GM15510 (cell line): ENCODE data around the gene XPC.

ENCODE experiments used
- POLR2A ChIP-seq: IDR thresholded peaks from 3 replicates; pipeline ENCODE4 v1.6.1; 2011; ENCODE audit warnings: borderline replicate concordance; ENCODE audit not compliant: insufficient read length; ENCODE audit errors: extremely low read depth

The XPC gene

DNA sequence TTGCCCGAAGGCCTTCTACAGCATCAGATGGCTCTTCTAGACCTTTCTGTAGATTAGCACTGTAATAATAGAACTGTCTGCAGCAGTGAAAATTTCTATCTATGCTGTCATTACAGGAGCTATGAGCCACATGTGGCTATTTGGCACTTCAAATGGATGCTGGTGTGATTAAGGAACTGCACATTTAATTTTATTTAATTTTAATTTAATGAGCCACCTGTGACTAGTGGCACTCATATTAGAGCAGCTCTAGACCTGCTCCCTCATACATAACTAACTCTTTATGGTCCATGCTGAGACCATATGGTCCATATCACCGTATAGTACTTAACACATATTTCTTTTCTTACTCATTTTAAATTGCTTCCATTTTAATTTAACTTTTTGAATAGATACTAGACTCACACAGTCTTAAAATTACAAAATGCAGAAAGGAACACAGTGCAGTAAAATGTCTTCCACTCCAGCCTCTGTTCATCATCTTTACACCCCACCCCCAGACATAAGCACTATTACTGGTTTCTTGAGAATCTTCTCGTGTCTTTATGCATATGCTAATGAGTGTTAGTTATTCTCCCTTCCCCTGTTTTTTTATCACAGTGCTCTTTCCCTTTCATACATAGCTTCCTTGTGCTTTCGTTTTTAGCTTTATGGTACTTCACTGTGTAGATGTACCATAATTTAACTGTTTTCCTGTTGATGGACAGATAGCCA is 9.8 kb upstream of the XPC start:
- TF ChIP-seq POLR2A, result no peak

DNA sequence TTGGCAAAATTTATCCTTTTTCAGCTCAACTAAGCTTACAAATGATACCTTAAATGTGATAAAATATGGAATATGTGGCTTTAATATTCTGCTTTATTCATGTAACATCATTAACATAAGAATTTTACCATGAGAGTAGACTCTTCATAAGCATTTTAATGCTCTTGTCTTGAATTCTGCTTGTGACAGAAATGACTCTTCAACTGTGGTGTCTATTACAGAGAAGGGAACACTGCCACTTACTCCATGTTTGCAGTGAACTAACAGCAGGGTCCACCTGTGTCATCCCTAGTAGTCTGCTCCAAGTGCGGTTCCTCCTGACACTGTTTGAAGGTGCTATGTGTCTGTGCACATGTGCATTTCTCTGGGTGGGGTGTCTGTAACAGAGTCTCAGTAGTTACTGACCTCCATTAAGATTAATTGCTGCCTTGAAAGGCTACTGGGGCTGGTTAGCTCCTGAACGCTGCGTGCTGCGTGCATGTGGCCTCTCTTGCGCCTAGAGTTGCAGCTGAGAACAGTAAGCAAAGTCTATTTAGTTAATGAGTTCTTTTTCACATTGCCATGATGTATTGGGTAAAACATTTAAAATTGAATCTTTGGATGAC is 8.6 kb upstream of the XPC start:
- no peak for TF ChIP-seq POLR2A

GRCh38 chr3:14183015-14183577 is 4.7 kb upstream of the XPC start:
- TF ChIP-seq POLR2A, result no peak

- TF ChIP-seq POLR2A, result no peak
These were observed 2.9 kb upstream of the XPC start for GRCh38 chr3:14181253-14181652.

GRCh38 chr3:14179795-14180194 is 1.4 kb upstream of the XPC start:
- no peak for TF ChIP-seq POLR2A

DNA sequence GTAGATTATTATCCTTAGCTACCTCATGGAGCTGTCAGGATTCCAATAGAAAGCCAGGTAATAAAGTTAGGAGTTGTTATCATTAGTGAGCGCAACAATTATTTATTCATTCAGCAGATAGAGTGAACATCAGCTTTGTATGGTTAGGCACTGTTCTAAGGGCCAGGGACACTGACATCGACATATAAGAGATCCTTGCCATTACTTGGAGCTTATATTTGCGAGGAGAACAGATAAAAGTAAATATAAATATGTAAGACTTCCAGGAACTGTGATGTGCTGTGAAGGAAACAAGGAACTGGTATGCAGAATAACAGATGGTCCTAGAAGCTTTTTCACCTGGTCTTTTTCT is 689 bp upstream of the XPC start:
- TF ChIP-seq POLR2A, result no peak

DNA sequence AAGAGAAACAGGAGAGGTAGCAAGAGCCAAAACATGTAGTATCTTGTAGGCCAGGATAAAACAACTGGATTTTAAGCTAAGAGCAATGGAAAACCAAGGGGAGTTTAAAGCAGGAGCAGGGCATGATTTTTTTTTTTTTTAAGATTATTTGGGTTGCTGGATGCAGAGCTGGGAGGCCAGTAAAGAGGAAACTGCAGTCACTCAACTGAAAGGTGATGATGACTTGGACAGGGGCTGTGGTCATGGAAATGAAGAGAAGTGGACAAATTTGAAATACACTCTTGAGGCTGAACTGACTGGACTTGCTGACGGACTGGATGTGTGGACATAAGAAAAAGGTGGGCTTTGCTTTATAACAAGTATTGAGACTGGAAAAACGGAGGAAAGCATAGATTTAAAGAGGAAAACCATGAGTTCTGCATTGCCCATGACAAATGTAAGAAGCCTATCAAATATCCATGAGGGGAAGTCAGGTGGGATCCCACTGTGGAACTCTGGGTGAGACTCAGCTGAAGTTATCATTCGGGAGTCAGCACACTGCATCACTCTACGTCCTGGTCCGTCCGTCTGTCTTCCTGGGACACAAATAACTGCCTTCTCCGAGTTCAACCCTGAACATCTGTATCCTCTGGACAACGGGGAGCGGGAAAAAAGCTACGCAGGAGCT is 688 bp downstream of the XPC start:
- no peak for TF ChIP-seq POLR2A

DNA sequence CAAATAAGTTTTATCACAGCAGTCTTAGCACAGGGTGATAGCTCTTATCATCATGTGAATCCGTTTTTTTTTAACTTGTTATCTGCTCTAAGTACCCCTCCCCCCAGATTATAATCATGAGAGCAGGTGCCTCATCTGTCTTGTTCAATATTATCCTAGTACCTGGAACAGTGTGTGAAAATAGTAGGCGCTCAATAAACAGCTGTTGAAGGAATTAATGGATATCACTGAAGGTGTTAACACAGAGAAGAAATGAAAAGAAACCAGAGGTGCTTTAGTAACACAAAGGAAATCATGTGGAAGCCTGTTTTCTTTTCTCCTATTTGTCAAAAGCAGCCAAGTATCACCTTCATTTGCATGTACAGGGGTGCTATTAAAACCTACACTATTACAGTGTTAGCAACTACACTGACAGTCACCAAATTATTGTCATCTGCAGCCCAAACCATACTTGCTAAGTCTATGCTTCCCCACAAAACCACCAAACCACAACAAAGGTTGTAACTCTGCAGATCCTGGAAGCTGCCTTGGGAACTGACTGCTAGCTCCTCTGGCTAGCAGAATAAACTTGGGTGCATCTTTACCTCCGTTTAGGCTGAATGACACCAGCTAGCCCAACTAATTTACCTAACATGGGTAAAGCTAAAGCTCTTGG is 2.9 kb downstream of the XPC start:
- no peak for TF ChIP-seq POLR2A

GRCh38 chr3:14174483-14174882 is 3.9 kb downstream of the XPC start:
- TF ChIP-seq POLR2A, result no peak

- TF ChIP-seq POLR2A, result no peak
These were observed 5.9 kb downstream of the XPC start for GRCh38 chr3:14172496-14172895.

DNA sequence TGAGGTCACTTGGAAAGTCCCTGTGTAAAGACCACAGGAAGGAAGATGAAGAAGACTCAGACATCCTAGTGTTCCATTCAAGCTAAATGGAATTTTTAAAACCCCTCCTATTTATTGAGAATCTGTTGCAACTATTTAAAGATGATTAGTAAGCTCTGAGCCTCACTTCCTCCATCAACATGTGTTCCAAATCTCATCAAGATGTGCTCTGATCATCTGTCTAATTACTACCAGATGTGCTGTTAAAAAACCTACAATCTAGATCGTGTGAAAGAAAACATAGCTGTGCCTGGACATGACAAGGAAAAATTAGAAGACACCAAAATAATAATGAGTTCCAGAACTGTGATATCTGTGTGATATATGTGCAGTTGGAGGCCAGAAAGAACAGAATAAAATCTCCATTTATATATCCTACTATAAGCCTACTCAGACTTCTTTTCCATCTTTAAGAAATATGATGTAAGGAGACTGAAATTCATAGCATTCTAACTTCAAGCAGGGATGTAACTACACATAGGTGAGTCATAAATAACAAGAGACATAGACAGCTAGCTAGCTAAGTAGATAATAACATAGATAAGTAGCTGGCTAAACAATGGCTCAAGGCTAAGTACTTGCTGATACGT is 7.8 kb downstream of the XPC start:
- no peak for TF ChIP-seq POLR2A

GRCh38 chr3:14169871-14170270 is 8.5 kb downstream of the XPC start:
- no peak for TF ChIP-seq POLR2A

- no peak for TF ChIP-seq POLR2A
These were observed 9.0 kb downstream of the XPC start for GRCh38 chr3:14169435-14169834.

- no peak for TF ChIP-seq POLR2A
These were observed 11.4 kb downstream of the XPC start for GRCh38 chr3:14166877-14167603.

- TF ChIP-seq POLR2A, result no peak
These were observed 16.2 kb downstream of the XPC start for GRCh38 chr3:14162178-14162577.

DNA sequence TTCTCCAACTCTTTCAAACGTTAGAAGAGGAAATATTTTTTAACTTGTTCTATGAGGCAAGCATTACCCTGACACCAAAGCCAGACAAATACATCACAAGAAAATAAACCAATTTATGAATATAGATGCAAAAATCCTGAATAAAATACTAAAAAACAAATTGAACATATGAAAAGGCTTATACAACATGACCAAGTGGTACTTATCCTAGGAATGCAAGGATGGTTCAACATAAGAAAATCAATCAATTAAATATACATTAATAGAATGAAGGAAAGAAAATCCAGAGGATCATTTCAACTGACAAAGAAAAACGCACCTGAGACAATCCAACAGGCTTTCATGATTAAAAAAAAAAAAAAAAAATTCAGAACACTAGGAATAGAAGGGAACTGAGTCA is 17.1 kb downstream of the XPC start:
- no peak for TF ChIP-seq POLR2A
